ENCODE results near the gene ITSN2. TPM values are rescaled to one million over a fixed set of nuclear protein-coding genes. Genes with fewer than 3 reads are reported as not detected.
A peak's percentile ranks its signal among the peaks of the same experiment; 100 is the strongest.

ITSN2 gene
- total and polyA plus RNA-seq, 8 donors: 28.7 to 85.6 (median 38.7) TPM

- DNase-seq (no peak), ATAC-seq (no peak)
- Histone ChIP-seq H3K4me3 (no peak overlapping the region), H3K36me3 (no peaks in the 10 kb centered on the region), H3K27me3 (no peaks in the 10 kb centered on the region), H3K27ac (no peak overlapping the region), H3K4me1 (no peaks in the 10 kb centered on the region), H3K9me3 (no peaks in the 10 kb centered on the region)
- intact Hi-C loops (cut with DNase I): loop anchor here in 1 of 2 donors (10.0 kb wide), 1 partner anchor 61 kb away; no protein-coding TSS in a partner anchor
- TF ChIP-seq CTCF (IDR thresholded peaks at IDR 0.05): no peak
These were observed 15.2 kb upstream of the ITSN2 start for GRCh38 chr2:24375349-24376087.

- DNase-seq: no peak
- ATAC-seq: no peak
- no peaks in the 10 kb centered on the region for H3K36me3 ChIP-seq
- no peak overlapping the region for H3K27ac ChIP-seq
- intact Hi-C loops (cut with DNase I): loop anchor here in 1 of 2 donors (10.0 kb wide), 1 partner anchor 60 kb away; no protein-coding TSS in a partner anchor
- no peaks in the 10 kb centered on the region for H3K9me3 ChIP-seq
- TF ChIP-seq CTCF (IDR thresholded peaks at IDR 0.05): no peak
- H3K27me3 ChIP-seq: no peaks in the 10 kb centered on the region
- H3K4me1 ChIP-seq: no peaks in the 10 kb centered on the region
- H3K4me3 ChIP-seq: no peak overlapping the region
These were observed 14.0 kb upstream of the ITSN2 start for GRCh38 chr2:24374301-24374700.

- TF ChIP-seq CTCF (IDR thresholded peaks at IDR 0.05): no peak
- H3K36me3 ChIP-seq: no peaks in the 10 kb centered on the region
- no peaks in the 10 kb centered on the region for H3K9me3 ChIP-seq
- no peak for DNase-seq
- no peak for ATAC-seq
- no peaks in the 10 kb centered on the region for H3K27me3 ChIP-seq
- H3K4me3 ChIP-seq: no peak overlapping the region
- no peaks in the 10 kb centered on the region for H3K4me1 ChIP-seq
- no peak overlapping the region for H3K27ac ChIP-seq
- intact Hi-C loops (cut with DNase I): loop anchor here in 1 of 2 donors (10.0 kb wide), 1 partner anchor 57 kb away; no protein-coding TSS in a partner anchor
These were observed 11.7 kb upstream of the ITSN2 start for GRCh38 chr2:24372033-24372432.

- intact Hi-C loops (cut with DNase I): no loop called here
- Histone ChIP-seq H3K27ac (peak overlapping the region; percentile 53 to 62), H3K36me3 (no peaks in the 10 kb centered on the region), H3K4me1 (peaks cover 9 to 25% of the 10 kb centered on the region in 2 donors), H3K9me3 (no peaks in the 10 kb centered on the region), H3K4me3 (no peak overlapping the region), H3K27me3 (no peaks in the 10 kb centered on the region)
- DNase-seq (no peak), ATAC-seq (no peak)
- no peak for TF ChIP-seq CTCF (IDR thresholded peaks at IDR 0.05)
These were observed 5.5 kb upstream of the ITSN2 start for GRCh38 chr2:24365826-24366225.

- Histone ChIP-seq H3K4me1 (peaks cover 9 to 28% of the 10 kb centered on the region in 2 donors), H3K36me3 (no peaks in the 10 kb centered on the region), H3K27me3 (no peaks in the 10 kb centered on the region), H3K4me3 (no peak overlapping the region), H3K9me3 (no peaks in the 10 kb centered on the region), H3K27ac (peak overlapping the region; percentile 53 to 62)
- DNase-seq: peak in 3 of 4 donors; percentile 39 to 92 (median 91)
- peak; percentile 79 for ATAC-seq
- intact Hi-C loops (cut with DNase I): no loop called here
- no peak for TF ChIP-seq CTCF (IDR thresholded peaks at IDR 0.05)
These were observed 4.7 kb upstream of the ITSN2 start for GRCh38 chr2:24365051-24365450.
